ENCODE results near the gene PWP2. TPM values are rescaled to one million over a fixed set of nuclear protein-coding genes. Genes with fewer than 3 reads are reported as not detected.

Gene PWP2
- total RNA-seq, 3 donors from 2014 or later: 5.8 to 9.5 (median 6.9) TPM

DNA sequence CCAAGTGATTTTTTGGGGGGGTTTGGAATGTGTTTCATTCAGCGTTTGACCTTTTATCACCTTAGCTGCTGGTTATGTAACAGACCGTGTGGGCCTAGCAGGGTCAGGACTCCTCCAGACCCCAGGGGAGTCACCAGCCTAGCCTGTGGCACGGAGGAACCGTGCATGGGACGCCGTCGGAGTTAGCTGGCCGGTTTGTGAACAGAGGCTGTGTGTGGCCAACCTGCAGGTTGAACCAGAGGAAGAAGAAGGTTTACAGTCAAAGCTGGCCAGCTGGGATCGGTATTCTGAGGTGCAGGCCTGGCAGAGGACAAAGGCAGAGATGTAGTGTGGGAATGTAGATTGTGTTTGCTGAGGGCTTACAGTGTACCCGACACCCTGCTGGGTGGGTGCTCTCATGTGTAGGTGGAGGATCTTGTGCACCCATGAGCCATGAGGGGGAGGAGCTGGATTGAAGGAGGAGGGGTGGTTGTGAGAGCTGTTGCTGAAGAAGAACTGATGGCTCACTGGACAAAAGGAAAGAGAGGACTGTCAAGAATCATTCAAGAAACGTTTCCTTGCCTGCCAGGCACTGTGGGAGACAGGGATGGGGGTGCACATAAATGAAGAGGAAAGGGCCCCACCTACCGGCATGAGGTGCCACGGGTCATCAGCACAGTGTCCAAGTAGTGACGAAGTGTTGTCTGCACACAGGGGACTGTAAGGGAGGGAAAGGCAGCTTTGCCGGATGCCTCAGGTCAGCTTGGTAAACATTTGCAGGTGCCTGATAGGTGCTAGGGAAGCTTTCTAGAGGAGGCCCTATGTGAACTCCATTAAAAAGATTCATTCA, 40.0 kb upstream of the PWP2 start:
- H3K9me3 ChIP-seq: no peaks in the 10 kb centered on the region
- no peak overlapping the region for H3K27ac ChIP-seq
- DNase-seq (ENCODE audit: low spot score in 2 of 2): no peak
- no peaks in the 10 kb centered on the region for H3K27me3 ChIP-seq
- no peak overlapping the region for H3K4me3 ChIP-seq
- H3K36me3 ChIP-seq: no peaks in the 10 kb centered on the region
- intact Hi-C loops (cut with DNase I; ENCODE audit: low total_unique reads): loop anchor here (1.0 kb wide), 1 partner anchor 18 kb away; no protein-coding TSS in a partner anchor
- no peaks in the 10 kb centered on the region for H3K4me1 ChIP-seq
- no peak for TF ChIP-seq POLR2A (IDR thresholded peaks at IDR 0.05)
- TF ChIP-seq, protein P1, sequence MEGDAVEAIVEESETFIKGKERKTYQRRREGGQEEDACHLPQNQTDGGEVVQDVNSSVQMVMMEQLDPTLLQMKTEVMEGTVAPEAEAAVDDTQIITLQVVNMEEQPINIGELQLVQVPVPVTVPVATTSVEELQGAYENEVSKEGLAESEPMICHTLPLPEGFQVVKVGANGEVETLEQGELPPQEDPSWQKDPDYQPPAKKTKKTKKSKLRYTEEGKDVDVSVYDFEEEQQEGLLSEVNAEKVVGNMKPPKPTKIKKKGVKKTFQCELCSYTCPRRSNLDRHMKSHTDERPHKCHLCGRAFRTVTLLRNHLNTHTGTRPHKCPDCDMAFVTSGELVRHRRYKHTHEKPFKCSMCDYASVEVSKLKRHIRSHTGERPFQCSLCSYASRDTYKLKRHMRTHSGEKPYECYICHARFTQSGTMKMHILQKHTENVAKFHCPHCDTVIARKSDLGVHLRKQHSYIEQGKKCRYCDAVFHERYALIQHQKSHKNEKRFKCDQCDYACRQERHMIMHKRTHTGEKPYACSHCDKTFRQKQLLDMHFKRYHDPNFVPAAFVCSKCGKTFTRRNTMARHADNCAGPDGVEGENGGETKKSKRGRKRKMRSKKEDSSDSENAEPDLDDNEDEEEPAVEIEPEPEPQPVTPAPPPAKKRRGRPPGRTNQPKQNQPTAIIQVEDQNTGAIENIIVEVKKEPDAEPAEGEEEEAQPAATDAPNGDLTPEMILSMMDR (IDR thresholded peaks at IDR 0.05): no peak
- no peak for TF ChIP-seq POLR2AphosphoS5 (IDR thresholded peaks at IDR 0.05)

DNA sequence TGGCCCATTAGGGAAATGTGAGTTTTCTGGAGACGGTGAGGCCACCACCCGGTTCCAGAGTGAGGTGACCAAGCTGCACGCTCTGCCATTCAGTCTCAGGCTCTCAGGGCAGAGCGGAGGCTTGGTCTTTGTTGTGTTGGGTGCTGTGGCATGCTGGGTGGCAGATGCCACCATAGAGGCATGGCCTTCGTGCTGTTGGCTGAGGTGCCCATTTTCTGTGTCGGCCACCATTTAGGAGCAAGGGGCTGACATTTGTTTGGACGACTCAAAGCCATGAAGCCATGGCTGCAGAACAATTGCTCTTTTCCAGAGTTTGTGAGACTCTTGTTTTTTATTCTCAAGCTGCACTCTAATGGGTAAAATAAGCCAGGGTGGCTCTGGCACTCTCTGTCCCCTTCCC, 36.8 kb upstream of the PWP2 start:
- no peaks in the 10 kb centered on the region for H3K36me3 ChIP-seq
- no peak for DNase-seq (ENCODE audit: low spot score in 2 of 2)
- no peak overlapping the region for H3K27ac ChIP-seq

DNA sequence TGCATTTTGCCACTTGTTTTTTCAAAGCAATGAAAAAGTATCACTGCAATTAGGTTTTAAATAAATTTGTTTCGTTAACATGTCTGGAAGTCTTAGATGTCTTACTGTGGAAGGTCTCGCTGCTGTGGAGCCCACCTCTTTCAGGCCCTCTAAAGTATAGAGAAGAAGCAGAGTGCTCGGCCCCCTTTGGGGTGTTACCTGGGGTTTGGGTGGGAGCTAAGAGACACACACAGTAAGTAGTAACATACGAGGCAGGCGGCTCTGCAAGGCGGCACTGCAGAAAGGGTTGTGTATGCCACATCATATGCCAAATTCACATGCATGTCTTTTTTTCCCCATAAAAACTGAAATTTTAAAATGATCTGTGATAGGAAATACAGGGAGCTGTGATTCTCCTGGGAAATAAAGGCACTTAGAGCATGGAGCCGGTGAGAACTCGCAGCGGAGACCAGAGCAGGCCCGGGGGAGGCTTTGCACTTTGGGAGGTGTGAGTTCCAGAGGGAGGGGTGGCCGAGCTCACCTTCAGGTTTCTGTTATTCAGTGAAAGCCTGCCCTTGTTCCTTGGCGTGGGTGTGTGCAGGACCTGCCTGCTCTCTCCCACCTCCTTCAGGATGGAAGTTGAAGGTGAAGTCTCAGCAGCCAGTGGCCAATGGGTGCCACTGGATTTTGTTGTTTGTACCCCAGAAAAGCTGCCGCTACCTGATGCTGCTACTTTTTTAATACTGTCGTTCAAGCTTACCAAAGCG, 35.7 kb upstream of the PWP2 start:
- DNase-seq (ENCODE audit: low spot score in 2 of 2): no peak
- Histone ChIP-seq H3K27me3 (no peaks in the 10 kb centered on the region), H3K4me3 (no peak overlapping the region), H3K36me3 (no peaks in the 10 kb centered on the region), H3K4me1 (no peaks in the 10 kb centered on the region), H3K27ac (no peak overlapping the region), H3K9me3 (no peaks in the 10 kb centered on the region)
- TF ChIP-seq POLR2AphosphoS5 (IDR thresholded peaks at IDR 0.05): no peak
- TF ChIP-seq, protein P1 (IDR thresholded peaks at IDR 0.05): no peak
- TF ChIP-seq POLR2A (IDR thresholded peaks at IDR 0.05): no peak
- intact Hi-C loops (cut with DNase I; ENCODE audit: low total_unique reads): loop anchor here (5.0 kb wide), 1 partner anchor 221 kb away; no protein-coding TSS in a partner anchor

More for the DNA sequence above, 36.8 kb upstream of the PWP2 start:
- H3K4me1 ChIP-seq: no peaks in the 10 kb centered on the region
- H3K27me3 ChIP-seq: no peaks in the 10 kb centered on the region
- intact Hi-C loops (cut with DNase I; ENCODE audit: low total_unique reads): loop anchor here (5.0 kb wide), 1 partner anchor 222 kb away; no protein-coding TSS in a partner anchor
- no peaks in the 10 kb centered on the region for H3K9me3 ChIP-seq
- H3K4me3 ChIP-seq: no peak overlapping the region
- TF ChIP-seq, protein P1 (IDR thresholded peaks at IDR 0.05): no peak
- no peak for TF ChIP-seq POLR2AphosphoS5 (IDR thresholded peaks at IDR 0.05)
- no peak for TF ChIP-seq POLR2A (IDR thresholded peaks at IDR 0.05)

DNA sequence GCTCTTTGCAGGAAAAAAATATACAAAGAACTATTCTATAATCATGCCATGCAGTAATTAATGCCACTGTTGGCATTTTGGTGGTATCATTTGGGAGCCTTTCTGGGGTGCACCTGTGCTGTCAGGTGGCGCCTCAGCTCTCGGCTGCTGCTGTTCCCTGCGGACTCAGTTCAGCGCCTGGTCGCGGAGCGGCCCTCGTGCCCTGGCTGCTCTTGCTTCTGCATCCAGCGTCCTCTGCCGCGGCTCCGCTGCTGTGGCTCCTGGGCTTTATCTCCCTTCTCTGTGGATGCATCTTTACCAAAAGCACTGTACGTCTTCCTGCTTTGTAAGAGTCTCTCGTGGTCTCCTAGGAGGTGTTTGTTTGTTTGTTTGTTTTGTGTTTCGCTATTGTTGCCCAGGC, 35.1 kb upstream of the PWP2 start:
- H3K4me3 ChIP-seq: no peak overlapping the region
- no peaks in the 10 kb centered on the region for H3K27me3 ChIP-seq
- H3K4me1 ChIP-seq: no peaks in the 10 kb centered on the region
- TF ChIP-seq POLR2A (IDR thresholded peaks at IDR 0.05) (no peak), POLR2AphosphoS5 (IDR thresholded peaks at IDR 0.05) (no peak)
- TF ChIP-seq, protein P1 (IDR thresholded peaks at IDR 0.05): no peak
- H3K27ac ChIP-seq: no peak overlapping the region
- intact Hi-C loops (cut with DNase I; ENCODE audit: low total_unique reads): loop anchor here (5.0 kb wide), 1 partner anchor 220 kb away; no protein-coding TSS in a partner anchor
- no peaks in the 10 kb centered on the region for H3K9me3 ChIP-seq
- no peaks in the 10 kb centered on the region for H3K36me3 ChIP-seq
- DNase-seq (ENCODE audit: low spot score in 2 of 2): no peak
